Measurements from ENCODE around the gene COLQ.

DNA sequence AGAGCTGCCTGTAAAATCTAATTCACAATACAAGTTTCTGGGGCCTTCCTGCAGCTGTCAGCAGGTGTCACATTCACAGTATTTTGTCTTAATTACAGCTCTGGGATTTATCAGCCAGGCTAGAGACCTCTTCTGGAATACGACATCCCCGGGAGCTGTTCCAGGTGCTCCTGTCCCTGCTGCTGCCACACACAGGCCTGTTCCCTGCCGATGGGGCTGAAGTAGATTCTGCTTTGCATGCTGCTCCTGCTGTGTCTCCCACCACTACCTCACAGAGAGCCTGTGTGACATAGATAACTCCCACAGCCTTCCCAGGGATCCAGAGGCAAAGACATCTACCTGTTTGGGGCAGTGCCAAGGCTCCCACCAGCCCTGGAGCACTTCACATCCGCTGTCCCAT, 20.4 kb downstream of the COLQ start:
- TF ChIP-seq EZH2 (IDR thresholded peaks at IDR 0.05), result no peak
- TF ChIP-seq, protein P1, sequence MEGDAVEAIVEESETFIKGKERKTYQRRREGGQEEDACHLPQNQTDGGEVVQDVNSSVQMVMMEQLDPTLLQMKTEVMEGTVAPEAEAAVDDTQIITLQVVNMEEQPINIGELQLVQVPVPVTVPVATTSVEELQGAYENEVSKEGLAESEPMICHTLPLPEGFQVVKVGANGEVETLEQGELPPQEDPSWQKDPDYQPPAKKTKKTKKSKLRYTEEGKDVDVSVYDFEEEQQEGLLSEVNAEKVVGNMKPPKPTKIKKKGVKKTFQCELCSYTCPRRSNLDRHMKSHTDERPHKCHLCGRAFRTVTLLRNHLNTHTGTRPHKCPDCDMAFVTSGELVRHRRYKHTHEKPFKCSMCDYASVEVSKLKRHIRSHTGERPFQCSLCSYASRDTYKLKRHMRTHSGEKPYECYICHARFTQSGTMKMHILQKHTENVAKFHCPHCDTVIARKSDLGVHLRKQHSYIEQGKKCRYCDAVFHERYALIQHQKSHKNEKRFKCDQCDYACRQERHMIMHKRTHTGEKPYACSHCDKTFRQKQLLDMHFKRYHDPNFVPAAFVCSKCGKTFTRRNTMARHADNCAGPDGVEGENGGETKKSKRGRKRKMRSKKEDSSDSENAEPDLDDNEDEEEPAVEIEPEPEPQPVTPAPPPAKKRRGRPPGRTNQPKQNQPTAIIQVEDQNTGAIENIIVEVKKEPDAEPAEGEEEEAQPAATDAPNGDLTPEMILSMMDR (IDR thresholded peaks at IDR 0.05), result no peak

Data from neural progenitor cell (in vitro differentiated cells).